ENCODE measurements around the gene KCNK4. TPM values are rescaled to one million over a fixed set of nuclear protein-coding genes. Genes with fewer than 3 reads are reported as not detected.

Gene KCNK4
- total and polyA plus RNA-seq, 2 of the 13 experiments (the other 11 are each of a cell fraction or from before 2014, with no cell fraction given): not detected

GRCh38 chr11:64243236-64243854 is 47.8 kb upstream of the KCNK4 start (continued):
- TF ChIP-seq REPIN1 (CRISPR knock-in tag; IDR thresholded peaks at IDR 0.05; ENCODE audit: borderline replicate concordance, low read depth) (no peak), ZSCAN9 (CRISPR knock-in tag; IDR thresholded peaks at IDR 0.05; ENCODE audit: borderline replicate concordance) (no peak), PAF1 (CRISPR knock-in tag; IDR thresholded peaks at IDR 0.05) (no peak), HNRNPH1 (optimal IDR thresholded peaks at IDR 0.05; ENCODE audit: low read depth, low read length) (peak; percentile 23), AGO1 (IDR thresholded peaks at IDR 0.05; ENCODE audit: low read depth, low read length, poor library complexity, severe bottlenecking) (peak; percentile 83), ZNF749 (CRISPR knock-in tag; IDR thresholded peaks at IDR 0.05; ENCODE audit: borderline replicate concordance) (0 out of 2 replicates have a peak, but pooled peaks have one; percentile 0), ATF7 (IDR thresholded peaks at IDR 0.05) (no peak), ATF7 (CRISPR knock-in tag; IDR thresholded peaks at IDR 0.05) (no peak), THAP9 (CRISPR knock-in tag; IDR thresholded peaks at IDR 0.05; ENCODE audit: borderline replicate concordance) (no peak), RBFOX2 (IDR thresholded peaks at IDR 0.05; ENCODE audit: low read depth, low read length) (peak; percentile 48), MED8 (CRISPR knock-in tag; IDR thresholded peaks at IDR 0.05; ENCODE audit: insufficient replicate concordance) (peak; percentile 3), SUZ12 (IDR thresholded peaks at IDR 0.05; ENCODE audit: low read depth, low read length) (no peak), PCBP2 (optimal IDR thresholded peaks at IDR 0.05; ENCODE audit: low read depth, low read length, poor library complexity, severe bottlenecking) (no peak), POLR2AphosphoS5 (IDR thresholded peaks at IDR 0.05; ENCODE audit: low read depth, low read length) (peak; percentile 28; the same call in 1 of the 2 replicates), SRF (IDR thresholded peaks at IDR 0.05; ENCODE audit: low read depth, low read length) (no peak), FOSL2 (CRISPR knock-in tag; IDR thresholded peaks at IDR 0.05) (0 out of 2 replicates have a peak, but pooled peaks have one; percentile 17), IRX3 (CRISPR knock-in tag; IDR thresholded peaks at IDR 0.05; ENCODE audit: borderline replicate concordance, low read depth) (no peak), TSC22D2 (CRISPR knock-in tag; IDR thresholded peaks at IDR 0.05; ENCODE audit: borderline replicate concordance) (no peak), FOXP1 (IDR thresholded peaks at IDR 0.05) (no peak), FOXP1 (CRISPR knock-in tag; IDR thresholded peaks at IDR 0.05) (no peak), ZNF746 (CRISPR knock-in tag; IDR thresholded peaks at IDR 0.05) (no peak), ZNF737 (CRISPR knock-in tag; IDR thresholded peaks at IDR 0.05; ENCODE audit: borderline replicate concordance) (no peak), KDM2A (CRISPR knock-in tag; IDR thresholded peaks at IDR 0.05; ENCODE audit: borderline replicate concordance, low read depth) (0 out of 2 replicates have a peak, but pooled peaks have one; percentile 5)
- TF ChIP-seq, protein P1, sequence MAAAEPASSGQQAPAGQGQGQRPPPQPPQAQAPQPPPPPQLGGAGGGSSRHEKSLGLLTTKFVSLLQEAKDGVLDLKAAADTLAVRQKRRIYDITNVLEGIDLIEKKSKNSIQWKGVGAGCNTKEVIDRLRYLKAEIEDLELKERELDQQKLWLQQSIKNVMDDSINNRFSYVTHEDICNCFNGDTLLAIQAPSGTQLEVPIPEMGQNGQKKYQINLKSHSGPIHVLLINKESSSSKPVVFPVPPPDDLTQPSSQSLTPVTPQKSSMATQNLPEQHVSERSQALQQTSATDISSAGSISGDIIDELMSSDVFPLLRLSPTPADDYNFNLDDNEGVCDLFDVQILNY (CRISPR knock-in tag; conservative IDR thresholded peaks at IDR 0.05): no peak
- TF ChIP-seq, protein P2, sequence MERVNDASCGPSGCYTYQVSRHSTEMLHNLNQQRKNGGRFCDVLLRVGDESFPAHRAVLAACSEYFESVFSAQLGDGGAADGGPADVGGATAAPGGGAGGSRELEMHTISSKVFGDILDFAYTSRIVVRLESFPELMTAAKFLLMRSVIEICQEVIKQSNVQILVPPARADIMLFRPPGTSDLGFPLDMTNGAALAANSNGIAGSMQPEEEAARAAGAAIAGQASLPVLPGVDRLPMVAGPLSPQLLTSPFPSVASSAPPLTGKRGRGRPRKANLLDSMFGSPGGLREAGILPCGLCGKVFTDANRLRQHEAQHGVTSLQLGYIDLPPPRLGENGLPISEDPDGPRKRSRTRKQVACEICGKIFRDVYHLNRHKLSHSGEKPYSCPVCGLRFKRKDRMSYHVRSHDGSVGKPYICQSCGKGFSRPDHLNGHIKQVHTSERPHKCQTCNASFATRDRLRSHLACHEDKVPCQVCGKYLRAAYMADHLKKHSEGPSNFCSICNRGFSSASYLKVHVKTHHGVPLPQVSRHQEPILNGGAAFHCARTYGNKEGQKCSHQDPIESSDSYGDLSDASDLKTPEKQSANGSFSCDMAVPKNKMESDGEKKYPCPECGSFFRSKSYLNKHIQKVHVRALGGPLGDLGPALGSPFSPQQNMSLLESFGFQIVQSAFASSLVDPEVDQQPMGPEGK (CRISPR knock-in tag; IDR thresholded peaks at IDR 0.05): 0 out of 2 replicates have a peak, but pooled peaks have one; percentile 28

Data from HepG2 (cell line).